ENCODE results near the gene MYG1. TPM values are rescaled to one million over a fixed set of nuclear protein-coding genes. Genes with fewer than 3 reads are reported as not detected.
A peak's percentile ranks its signal among the peaks of the same experiment; 100 is the strongest.

Gene MYG1
- total and polyA plus RNA-seq, 2 of the 13 experiments (the other 11 are each of a cell fraction or from before 2014, with no cell fraction given), result 38.6 to 58.0 TPM

GRCh38 chr12:53352331-53353256 is 53.1 kb downstream of the MYG1 start (continued):
- TF ChIP-seq ZBTB26 (CRISPR knock-in tag; IDR thresholded peaks at IDR 0.05; ENCODE audit: borderline replicate concordance), result no peak
- TF ChIP-seq RCOR2 (CRISPR knock-in tag; IDR thresholded peaks at IDR 0.05), result peak; percentile 46; the same call in 1 of the 2 replicates
- TF ChIP-seq U2AF1 (optimal IDR thresholded peaks at IDR 0.05; ENCODE audit: low read depth, low read length), result no peak
- peak in 1 of 2 experiments; percentile 38; a peak in 1 of 4 replicates for TF ChIP-seq KLF16 (CRISPR knock-in tag; IDR thresholded peaks at IDR 0.05)
- no peak for TF ChIP-seq ZNF253 (CRISPR knock-in tag; IDR thresholded peaks at IDR 0.05; ENCODE audit: borderline replicate concordance)
- no peak for TF ChIP-seq TEAD2 (CRISPR knock-in tag; IDR thresholded peaks at IDR 0.05)
- TF ChIP-seq BRCA1 (CRISPR knock-in tag; IDR thresholded peaks at IDR 0.05), result no peak
- no peak for TF ChIP-seq MAFG (CRISPR knock-in tag; IDR thresholded peaks at IDR 0.05)
- TF ChIP-seq TMF1 (CRISPR knock-in tag; IDR thresholded peaks at IDR 0.05; ENCODE audit: low read depth), result no peak
- no peak for TF ChIP-seq PPARG (CRISPR knock-in tag; conservative IDR thresholded peaks at IDR 0.05)
- TF ChIP-seq GABPB1 (CRISPR knock-in tag; IDR thresholded peaks at IDR 0.05), result 0 out of 2 replicates have a peak, but pooled peaks have one; percentile 9
- TF ChIP-seq SATB2 (CRISPR knock-in tag; IDR thresholded peaks at IDR 0.05), result no peak
- TF ChIP-seq ZNF138 (CRISPR knock-in tag; IDR thresholded peaks at IDR 0.05; ENCODE audit: low read depth), result no peak
- TF ChIP-seq AKNA (CRISPR knock-in tag; IDR thresholded peaks at IDR 0.05; ENCODE audit: borderline replicate concordance), result no peak
- no peak for TF ChIP-seq BRF2 (CRISPR knock-in tag; IDR thresholded peaks at IDR 0.05)
- TF ChIP-seq ATF5 (CRISPR knock-in tag; IDR thresholded peaks at IDR 0.05; ENCODE audit: low read depth), result no peak
- no peak for TF ChIP-seq MED13 (CRISPR knock-in tag; IDR thresholded peaks at IDR 0.05)

All from HepG2 (cell line).